ENCODE measurements around the gene NBPF6. TPM values are rescaled to one million over a fixed set of nuclear protein-coding genes. Genes with fewer than 3 reads are reported as not detected.
"Not testable (repeated sequence)": the region's sequence is repeated elsewhere in the genome, so short reads cannot be mapped to it uniquely, and the experiment has no call there.

The NBPF6 gene
- total RNA-seq, 1 experiment from 2014 or later, result not detected

GRCh38 chr1:108467155-108467554, 17.0 kb downstream of the NBPF6 start:
- WGBS (ENCODE audit: extremely low coverage, insufficient read length, low lambda C conversion rate), result no CpG with 5 or more reads among the region's 5 CpGs
- DNase-seq, result not testable (repeated sequence)

GRCh38 chr1:108470750-108471149, 20.6 kb downstream of the NBPF6 start:
- H3K27me3 Mint-ChIP-seq (ENCODE audit: low read depth); H3K79me1 ChIP-seq (ENCODE audit: insufficient read depth, low read depth, low read length, poor library complexity, severe bottlenecking); H3K27ac Mint-ChIP-seq; H3K27ac ChIP-seq (ENCODE audit: insufficient read length, low read depth, low read length); H2BK12ac ChIP-seq (ENCODE audit: insufficient read length, low read depth, low read length); H3K23ac ChIP-seq (ENCODE audit: insufficient read length, low read depth, low read length); H3T11ph ChIP-seq (ENCODE audit: low read length); H3K4me3 Mint-ChIP-seq; H2AFZ ChIP-seq (ENCODE audit: low read length); H3K4me1 Mint-ChIP-seq; H3K9me3 ChIP-seq (ENCODE audit: control insufficient read depth, low read depth, low read length); H3K4me2 ChIP-seq (ENCODE audit: insufficient read depth, insufficient read length, low read length); H3K56ac ChIP-seq (ENCODE audit: insufficient read length, low read depth, low read length); H3K18ac ChIP-seq (ENCODE audit: insufficient read length, low read depth, low read length); H3K79me2 ChIP-seq (ENCODE audit: insufficient read depth, low read length); H2BK20ac ChIP-seq (ENCODE audit: low read depth, low read length, poor library complexity, severe bottlenecking); H3K14ac ChIP-seq (ENCODE audit: insufficient read depth, low read length); H3K4me1 ChIP-seq (ENCODE audit: insufficient read depth, low read length); H3K27me3 ChIP-seq (ENCODE audit: insufficient read depth, low read length); DNase-seq; H4K5ac ChIP-seq (ENCODE audit: insufficient read length, low read depth, low read length); H3K23me2 ChIP-seq (ENCODE audit: insufficient read length, low read depth, low read length, poor library complexity, severe bottlenecking); H4K20me1 ChIP-seq (ENCODE audit: control insufficient read depth, insufficient read depth, insufficient read length); H2BK5ac ChIP-seq (ENCODE audit: insufficient read length, low read length); H2BK15ac ChIP-seq (ENCODE audit: low read depth, low read length); H2BK120ac ChIP-seq (ENCODE audit: low read depth, low read length, poor library complexity, severe bottlenecking); H3K4ac ChIP-seq (ENCODE audit: low read depth, low read length); H3K9ac ChIP-seq (ENCODE audit: extremely low read depth, insufficient read length, low read length); H4K8ac ChIP-seq (replicated peaks; ENCODE audit: insufficient read length, low read depth, low read length); H2AK5ac ChIP-seq (ENCODE audit: insufficient read length, low read length); H4K91ac ChIP-seq (ENCODE audit: insufficient read length, low read depth, low read length): not testable (repeated sequence)
- no CpG with 5 or more reads among the region's 4 CpGs for WGBS (ENCODE audit: extremely low coverage, insufficient read length, low lambda C conversion rate)
- Mint-ChIP-seq H3K36me3 (ENCODE audit: insufficient read depth in 1 of 3, low read depth in 3 of 3) (peaks cover 15 to 20% (median 16%) of the 10 kb centered on the region in 3 experiments), H3K9me3 (peaks cover 32 to 33% of the 10 kb centered on the region in 2 experiments)

More at GRCh38 chr1:108467155-108467554, 17.0 kb downstream of the NBPF6 start:
- not testable (repeated sequence) for H4K20me1 ChIP-seq (ENCODE audit: control insufficient read depth, insufficient read depth, insufficient read length); H3K23me2 ChIP-seq (ENCODE audit: insufficient read length, low read depth, low read length, poor library complexity, severe bottlenecking); H4K8ac ChIP-seq (replicated peaks; ENCODE audit: insufficient read length, low read depth, low read length); H2BK5ac ChIP-seq (ENCODE audit: insufficient read length, low read length); H2BK12ac ChIP-seq (ENCODE audit: insufficient read length, low read depth, low read length); H4K5ac ChIP-seq (ENCODE audit: insufficient read length, low read depth, low read length); H3K14ac ChIP-seq (ENCODE audit: insufficient read depth, low read length); H3K27ac Mint-ChIP-seq; H3K27me3 Mint-ChIP-seq (ENCODE audit: low read depth); H3K4me2 ChIP-seq (ENCODE audit: insufficient read depth, insufficient read length, low read length); H3K9me3 Mint-ChIP-seq; H3K27me3 ChIP-seq (ENCODE audit: insufficient read depth, low read length); H3K27ac ChIP-seq (ENCODE audit: insufficient read length, low read depth, low read length); H3K4ac ChIP-seq (ENCODE audit: low read depth, low read length); H3K4me1 ChIP-seq (ENCODE audit: insufficient read depth, low read length); H4K91ac ChIP-seq (ENCODE audit: insufficient read length, low read depth, low read length); H3K18ac ChIP-seq (ENCODE audit: insufficient read length, low read depth, low read length); H2BK120ac ChIP-seq (ENCODE audit: low read depth, low read length, poor library complexity, severe bottlenecking); H2BK15ac ChIP-seq (ENCODE audit: low read depth, low read length); H2BK20ac ChIP-seq (ENCODE audit: low read depth, low read length, poor library complexity, severe bottlenecking); H3K4me3 Mint-ChIP-seq; H3K36me3 Mint-ChIP-seq (ENCODE audit: insufficient read depth in 1 of 3, low read depth in 3 of 3); H3K79me1 ChIP-seq (ENCODE audit: insufficient read depth, low read depth, low read length, poor library complexity, severe bottlenecking); H3K4me1 Mint-ChIP-seq; H3K9ac ChIP-seq (ENCODE audit: extremely low read depth, insufficient read length, low read length); H3K9me3 ChIP-seq (ENCODE audit: control insufficient read depth, low read depth, low read length); H2AFZ ChIP-seq (ENCODE audit: low read length); H3K56ac ChIP-seq (ENCODE audit: insufficient read length, low read depth, low read length); H2AK5ac ChIP-seq (ENCODE audit: insufficient read length, low read length); H3K79me2 ChIP-seq (ENCODE audit: insufficient read depth, low read length); H3K23ac ChIP-seq (ENCODE audit: insufficient read length, low read depth, low read length); H3T11ph ChIP-seq (ENCODE audit: low read length)
